Stimulated activated CD4-positive, alpha-beta T cell treated with anti-CD3 and anti-CD28 coated beads, Interleukin-4, amount 100 ng/mL, for 4 hours (primary cell): ENCODE measurements around the gene RAB1B.

Source experiments
- DNase-seq, 2 experiments: peaks; one replicate each; pipeline ENCODE4 v3.0.0-alpha.2; 2020

The RAB1B gene

DNA sequence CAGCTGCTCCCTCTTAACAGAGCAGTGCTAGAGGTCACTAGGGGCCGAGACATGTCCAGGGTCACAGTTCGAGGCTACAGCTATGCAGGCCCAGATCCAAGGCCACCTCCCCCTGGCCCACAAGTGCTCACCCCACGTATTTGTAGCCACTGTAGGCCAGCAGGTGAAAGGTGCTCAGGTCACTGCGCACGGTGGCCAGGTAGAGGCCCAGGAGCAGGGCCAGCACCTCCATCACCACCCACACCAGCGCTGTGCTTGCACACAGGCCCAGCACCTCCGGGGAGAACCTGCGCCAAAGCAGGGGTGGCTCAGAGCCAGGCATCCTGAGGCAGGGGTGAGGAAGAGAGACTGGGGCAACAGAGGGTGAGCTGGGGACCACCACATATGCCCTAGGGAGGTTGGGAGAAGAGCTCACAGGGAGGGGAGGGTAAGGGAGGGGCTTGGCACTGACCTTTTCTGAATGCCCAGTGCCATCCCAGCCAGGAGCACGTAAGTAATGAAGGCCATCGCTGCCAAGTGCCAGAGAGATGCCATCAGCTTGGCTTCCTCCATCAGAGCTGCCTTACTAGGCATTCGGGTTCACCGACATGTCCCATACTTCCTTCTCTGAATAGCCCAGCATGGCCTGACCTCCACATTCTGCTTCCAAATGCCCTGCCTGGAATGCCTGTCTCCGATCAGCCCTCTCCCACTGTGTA is 17.0 kb downstream of the RAB1B start:
- no peak for DNase-seq

DNA sequence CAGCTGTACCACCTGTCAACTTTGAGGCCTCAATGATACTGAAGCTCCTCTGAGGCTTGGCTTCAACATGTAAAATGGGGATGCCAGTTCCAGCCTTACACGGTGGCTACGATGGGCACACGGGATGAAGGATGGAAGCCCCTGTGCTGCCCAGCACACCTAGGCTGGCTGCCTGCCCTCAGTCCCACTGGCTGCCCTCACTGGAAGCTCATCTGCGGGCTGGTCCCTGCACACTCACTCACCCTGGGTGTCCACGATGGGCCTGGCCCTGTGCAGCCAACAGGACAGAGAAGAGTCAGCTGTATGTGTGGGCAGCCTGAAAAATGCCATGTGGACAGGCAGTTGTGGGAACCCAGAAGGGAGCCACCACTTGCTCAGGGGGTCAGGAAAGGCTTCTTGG is 18.3 kb downstream of the RAB1B start:
- no peak for DNase-seq

DNA sequence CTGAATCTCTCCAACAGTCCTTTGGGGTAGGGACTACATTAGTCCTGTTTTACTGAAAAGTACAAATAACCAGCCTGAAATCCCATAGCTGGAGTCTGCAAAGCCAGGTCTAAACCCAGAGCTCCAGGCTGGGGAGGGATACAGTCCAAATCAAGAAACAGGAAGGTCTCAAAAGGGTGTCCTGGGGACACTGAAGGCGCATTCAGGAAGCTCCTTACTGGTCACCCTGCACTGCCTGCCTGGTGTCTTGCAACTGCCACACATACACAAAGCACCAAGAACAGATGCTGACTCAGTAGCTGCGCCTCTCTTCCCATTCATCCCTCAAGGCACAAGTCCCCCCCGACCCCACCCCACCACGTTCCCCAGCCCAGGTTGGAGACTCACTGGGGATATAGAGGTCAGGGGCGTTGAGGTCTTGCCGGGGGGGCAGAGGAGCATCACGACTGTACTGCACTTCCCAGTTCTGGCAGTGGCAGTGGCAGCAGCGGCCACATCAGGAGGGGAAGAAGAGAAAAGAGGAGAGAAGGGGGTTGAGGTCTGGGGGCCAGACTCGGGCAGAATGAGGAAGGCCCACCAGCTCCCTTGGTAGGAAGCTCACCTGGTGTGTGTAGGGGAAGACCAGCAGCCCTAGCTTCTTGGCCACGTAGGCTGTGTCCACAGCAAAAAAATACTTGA is 18.9 kb downstream of the RAB1B start:
- DNase-seq = no peak

DNA sequence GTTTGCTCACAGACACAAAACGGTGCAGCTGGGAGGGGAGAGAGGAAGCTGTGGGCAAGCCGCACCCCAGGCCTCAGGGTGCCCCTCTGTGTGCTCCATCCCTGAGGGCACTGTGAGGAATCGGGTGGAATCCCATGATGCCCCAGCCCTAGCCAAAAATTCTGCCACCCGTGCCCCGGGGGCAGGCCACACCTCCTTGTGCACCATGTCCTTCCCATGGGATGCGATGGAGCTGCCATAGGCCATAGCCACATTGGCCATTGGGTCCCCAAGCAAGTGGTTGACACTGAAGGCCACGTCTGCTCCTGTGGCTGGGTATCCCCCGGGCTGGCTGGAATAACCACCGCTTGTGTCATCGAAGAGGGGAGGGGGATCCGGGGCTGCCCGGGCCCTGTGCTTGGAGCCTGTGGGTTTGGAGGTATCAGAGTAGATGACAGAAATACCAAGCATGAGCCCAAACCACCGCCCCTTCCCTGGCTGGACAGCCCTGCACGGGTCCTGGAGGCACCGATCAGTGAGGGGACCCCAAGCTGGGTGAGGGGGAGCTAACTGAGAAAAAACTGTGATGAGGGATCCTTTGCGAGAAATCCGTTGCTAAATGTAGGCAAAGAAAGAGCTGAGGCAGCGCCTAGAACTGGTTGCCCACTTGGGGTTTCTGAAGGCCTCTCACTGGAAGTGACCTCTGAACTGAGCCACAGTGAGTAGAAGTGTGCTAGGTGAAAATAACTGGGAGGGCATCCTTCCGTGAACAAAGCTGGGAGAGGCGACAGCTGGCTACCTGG is 19.6 kb downstream of the RAB1B start:
- DNase-seq = no peak

DNA sequence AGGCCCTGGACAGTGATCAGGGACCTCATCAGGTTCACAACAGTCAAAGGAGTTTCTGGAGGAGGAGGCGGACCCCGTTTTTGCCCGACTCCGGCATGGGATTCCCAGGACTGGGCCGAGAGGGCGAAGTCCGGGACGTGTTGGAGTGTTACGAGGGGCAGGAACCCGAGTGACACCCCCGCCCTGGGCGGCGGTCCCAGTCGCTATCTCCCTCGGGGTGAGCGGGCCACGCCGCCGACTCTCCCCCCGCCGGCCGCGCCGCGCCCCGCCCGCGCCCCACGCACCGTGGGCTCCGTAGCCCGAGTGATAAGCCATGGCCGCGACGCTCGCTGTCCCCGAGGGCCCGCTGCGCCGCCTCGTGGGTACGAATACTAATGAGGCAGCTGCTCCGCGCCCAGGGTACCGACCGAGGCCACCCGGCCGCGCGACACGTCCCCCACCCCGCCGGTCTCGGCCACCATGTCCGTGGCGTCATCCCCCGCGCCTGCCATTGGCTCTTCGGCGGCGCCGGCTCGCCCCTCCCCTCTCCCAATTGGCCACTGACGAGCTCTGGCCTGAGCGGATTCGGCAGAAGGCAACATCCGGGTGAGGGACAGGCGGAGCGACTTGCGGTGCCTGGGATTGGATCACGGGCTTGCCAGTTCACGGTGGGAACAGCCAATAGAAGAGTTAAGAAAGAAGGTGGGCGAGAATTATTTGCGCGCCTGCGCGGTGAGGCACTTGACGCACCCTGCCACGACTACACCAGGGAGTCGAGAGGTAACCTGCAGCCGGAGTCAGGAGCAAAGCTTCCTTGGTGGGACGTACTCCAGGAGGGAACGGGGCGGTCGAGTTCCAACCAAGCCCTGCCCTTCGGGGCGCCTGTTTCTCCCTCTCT is 20.5 kb downstream of the RAB1B start, which contains the start of gene YIF1A:
Gene YIF1A (minus strand): TSS at position 473 of the 877 bp plus-strand sequence. CDS start 158 bp downstream, at position 315.
- peak; percentile 95 to 99 for DNase-seq

DNA sequence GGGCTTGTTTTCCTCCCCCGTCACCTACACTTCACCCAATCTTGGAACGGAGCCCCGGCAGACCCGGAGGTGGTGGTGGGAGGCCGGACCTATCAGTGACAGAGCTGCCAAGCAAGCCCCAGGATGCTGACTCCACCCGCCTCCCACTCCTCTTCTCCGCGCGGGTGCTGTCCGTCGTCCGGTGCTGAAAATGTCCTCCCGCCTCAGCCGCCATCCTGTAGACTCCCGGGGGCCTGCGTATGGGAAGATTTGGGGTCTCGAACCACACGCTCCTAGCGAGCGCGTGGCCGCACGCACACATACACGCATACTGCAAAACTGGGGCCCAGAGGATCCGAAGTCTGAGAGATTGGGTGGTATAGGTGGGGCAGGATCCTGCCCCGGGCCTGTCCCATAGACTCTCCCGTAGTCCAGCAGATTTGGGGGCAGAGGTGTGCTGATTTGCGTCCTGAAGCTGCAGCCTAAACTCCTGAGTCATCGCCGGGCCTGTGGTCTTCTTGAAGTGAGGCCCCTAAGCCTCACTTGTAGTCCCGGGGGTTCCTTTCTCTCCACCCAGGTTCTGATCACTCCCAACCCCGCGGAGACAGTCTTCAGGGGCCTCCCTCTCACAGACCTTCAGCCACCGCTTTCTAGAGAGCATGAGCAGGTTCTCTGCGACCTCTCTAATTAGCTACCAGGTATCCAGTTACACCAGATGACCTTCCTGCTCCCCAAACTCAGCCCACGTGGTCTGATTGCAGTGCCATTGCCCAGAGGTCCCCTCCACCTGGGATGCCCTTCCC is 21.3 kb downstream of the RAB1B start:
- DNase-seq = peak; percentile 79 to 81

DNA sequence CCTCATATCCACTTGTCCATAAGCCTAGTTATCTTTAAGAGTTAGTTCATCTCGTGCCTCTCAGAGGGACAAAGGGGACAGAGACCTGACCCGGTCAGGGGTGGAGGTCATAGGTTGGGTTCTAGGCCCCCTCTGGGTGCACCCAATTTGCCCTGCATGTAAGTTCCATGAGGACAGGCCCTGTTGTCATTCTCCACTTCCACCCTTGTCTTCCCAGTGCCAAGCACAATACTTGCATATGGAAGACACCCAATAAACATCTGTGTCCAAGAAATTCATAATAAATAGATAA is 21.8 kb downstream of the RAB1B start:
- DNase-seq = no peak

DNA sequence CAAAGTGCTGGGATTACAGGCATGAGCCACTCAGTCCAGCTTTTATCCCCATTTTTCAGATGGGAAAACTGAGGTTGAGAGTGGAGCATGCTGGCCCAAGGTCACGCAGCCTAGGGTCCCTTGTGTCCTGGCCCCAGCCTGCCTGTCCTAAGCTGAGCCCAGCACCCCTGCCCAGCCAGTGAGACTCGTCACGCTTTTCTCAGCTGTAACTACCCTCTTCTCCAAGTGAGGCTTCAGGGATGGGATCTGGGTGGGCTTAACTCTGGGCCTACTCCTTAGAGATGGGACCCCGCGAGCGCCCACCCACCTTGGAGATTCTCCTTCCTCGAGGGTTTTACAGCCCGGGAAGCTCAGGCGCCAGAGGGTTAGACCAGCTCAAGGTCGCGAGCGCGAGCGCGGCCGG is 22.9 kb downstream of the RAB1B start:
- no peak for DNase-seq

DNA sequence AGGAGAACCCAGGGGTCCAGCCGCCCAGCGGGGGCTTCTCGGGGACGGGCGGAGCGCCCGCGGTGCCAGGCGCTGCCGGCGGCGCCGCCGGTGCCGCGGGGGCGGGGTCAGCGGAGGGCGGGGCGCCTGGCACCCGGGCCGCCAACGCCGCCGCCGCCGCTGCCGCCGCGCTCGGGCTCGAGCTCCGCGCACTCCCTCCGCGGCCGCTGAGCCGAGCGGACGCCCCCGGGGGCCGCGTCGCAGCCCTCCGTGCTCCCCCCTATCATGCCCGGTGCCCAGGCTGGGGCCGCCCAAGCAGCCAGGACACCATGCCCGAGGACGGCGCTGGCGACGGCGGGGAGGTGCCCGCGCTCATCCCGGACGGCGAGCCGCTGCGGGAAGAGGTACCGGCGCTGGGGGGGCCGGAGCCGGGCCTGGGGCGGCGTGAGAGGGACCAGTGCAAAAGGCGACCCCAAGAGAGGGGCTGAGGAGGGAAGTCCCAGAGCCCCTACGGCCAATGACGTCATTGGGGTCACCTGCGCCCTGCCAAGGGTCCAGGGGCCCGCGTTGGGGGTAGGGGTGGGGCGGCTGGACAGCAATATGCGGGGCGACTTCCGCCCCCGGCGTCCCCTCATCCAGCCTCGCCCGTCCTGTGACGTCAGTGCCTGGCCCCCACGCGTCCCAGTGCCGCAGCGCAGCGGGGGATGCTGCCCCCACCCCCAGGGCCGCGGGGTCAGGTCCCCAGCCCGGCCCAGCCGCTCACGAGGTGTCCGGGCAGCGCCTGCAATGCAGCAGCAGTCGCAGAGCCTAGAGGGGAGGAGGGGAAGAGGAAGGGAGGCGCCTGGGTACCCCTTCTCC is 23.5 kb downstream of the RAB1B start, which contains the start of gene TMEM151A:
Gene TMEM151A (plus strand): TSS at position 189 of the 837 bp plus-strand sequence. CDS start 120 bp downstream, at position 309.
- DNase-seq = peak in 1 of 2 experiments; percentile 49

DNA sequence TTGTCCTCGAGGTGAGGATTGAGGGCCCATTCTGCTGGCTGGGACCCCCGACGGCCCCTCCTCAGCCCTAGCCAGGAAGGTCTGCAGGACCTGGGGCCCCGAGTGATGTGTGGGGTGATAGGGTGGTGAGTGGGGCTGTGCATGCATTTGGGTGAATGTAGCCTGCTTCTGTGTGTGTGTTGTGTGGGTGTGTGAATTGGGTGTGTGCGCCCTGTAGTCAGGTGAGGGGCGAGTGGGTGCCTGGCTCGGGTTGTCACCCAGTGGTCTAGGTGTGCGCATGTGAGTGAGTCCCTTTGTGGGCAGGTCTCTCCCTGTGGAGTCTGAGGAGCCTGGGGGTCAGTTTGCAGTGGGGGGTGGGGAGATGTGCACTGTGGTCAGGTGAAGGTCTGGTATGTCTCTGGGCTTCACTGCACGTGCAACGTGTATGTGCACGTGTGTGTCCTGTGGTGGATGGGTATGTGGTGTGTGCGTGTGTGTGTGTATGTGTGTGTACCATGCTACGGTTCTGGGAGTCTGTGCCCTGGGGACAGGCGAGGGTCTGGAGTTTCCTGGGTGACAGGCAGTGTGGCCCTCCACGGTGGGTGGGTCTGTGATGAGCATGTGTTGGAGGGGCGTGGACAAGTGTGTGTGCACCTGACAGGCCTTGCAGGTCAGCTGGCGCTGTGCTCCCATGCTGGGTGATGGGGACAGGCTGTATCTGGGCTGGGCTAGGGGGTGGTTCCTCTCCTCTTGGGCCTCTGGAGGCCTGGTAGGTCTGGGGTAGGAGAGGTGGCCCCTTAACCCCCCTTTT is 24.3 kb downstream of the RAB1B start:
- DNase-seq = no peak

DNA sequence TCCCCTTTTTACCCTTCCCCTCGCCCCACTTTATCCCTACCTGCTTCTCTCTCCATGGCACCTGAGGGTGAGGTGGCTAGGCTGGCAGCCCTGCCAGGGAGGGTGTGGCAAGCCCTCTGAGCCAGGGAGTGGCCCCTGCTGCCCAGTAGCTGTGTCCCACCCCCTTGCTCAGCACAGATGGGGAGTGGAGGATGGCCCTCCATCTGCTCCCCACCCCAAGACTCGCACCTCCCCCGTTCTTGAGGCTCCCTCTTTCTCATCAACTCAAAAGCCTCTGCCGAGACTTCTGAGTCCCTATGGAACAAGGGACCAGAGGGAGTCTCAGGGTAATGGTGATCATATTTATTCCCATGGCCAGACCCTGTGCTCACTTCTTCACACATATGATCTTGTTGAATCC is 24.9 kb downstream of the RAB1B start:
- no peak for DNase-seq

DNA sequence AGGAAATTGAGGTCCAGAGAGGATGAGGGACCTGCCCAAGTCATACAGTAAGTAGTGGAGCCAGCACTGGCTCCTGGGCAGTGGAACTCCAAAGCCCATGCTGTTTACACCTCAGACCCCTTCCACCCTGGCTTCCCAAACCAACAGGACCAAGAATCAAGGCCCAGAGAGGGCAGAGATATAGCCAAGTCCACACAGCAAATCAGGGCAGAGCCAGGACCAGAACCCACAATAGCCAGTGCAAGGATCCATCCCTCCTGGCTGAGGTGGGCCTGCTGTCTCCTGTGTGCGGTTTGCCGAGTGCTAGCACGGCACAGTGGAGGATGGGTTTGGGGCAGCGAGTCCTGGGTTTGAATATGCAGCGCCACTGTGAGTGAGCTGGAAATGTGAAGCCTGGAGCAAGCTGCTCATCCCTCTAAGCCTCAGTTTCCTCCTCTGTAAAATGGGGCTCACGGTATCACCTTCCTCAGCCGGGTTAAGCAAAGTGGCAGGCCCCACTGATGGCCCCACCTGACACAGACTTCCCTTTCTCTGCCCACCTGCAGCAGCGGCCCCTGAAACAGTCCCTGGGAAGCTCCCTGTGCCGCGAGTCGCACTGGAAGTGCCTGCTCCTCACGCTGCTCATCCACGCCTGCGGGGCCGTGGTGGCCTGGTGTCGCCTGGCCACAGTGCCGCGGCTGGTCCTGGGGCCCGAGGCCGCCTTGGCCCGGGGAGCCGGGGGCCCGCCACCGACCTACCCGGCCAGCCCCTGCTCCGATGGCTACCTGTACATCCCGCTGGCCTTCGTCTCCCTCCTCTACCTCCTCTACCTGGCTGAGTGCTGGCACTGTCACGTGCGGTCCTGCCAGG is 25.6 kb downstream of the RAB1B start:
- no peak for DNase-seq

DNA sequence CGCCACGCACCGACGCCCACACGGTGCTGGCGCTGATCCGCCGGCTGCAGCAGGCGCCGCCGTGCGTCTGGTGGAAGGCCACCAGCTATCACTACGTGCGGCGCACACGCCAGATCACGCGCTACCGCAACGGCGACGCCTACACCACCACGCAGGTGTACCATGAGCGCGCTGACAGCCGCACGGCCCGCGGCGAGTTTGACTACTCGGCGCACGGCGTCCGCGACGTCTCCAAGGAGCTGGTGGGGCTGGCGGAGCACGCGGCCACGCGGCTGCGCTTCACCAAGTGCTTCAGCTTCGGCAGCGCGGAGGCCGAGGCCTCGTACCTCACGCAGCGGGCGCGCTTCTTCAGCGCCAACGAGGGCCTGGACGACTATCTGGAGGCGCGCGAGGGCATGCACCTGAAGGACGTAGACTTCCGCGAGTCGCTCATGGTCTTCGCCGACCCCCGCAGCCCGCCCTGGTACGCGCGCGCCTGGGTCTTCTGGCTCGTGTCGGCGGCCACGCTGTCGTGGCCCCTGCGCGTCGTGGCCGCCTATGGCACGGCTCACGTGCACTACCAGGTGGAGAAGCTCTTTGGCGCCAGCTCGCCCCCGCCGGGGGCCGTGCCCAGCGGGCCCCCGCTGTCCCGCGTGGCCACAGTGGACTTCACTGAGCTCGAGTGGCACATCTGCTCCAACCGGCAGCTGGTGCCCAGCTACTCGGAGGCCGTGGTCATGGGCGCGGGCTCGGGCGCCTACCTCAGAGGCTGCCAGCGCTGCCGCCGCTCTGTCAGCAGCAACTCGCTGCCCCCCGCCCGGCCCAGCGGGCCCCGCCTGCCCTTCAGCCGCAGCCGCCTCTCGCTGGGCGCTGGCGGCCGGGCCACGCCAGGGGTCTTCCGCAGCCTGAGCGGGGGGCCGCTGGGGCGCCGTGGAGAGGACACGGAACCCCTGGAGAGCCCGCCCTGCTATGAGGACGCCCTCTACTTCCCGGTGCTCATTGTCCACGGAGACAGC is 26.5 kb downstream of the RAB1B start:
- no peak for DNase-seq

DNA sequence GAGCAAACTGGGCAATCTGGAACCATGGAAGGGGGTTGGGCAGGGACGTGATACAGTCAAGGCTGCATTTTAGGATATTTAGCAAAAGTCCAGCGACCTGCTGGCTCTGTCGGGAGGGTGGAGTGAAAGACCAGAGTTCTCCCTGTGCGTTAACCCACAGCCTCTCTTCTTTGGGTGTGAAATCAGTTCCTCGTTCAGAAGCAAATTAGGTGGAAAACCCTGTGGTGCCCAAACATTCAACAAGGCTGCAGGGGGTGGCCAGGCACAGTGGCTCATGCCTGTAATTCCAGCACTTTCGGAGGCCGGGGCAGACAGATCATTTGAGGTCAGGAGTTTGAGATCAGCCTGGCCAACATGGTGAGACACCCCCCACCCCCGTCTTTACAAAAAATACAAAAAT is 29.2 kb downstream of the RAB1B start:
- DNase-seq = no peak

DNA sequence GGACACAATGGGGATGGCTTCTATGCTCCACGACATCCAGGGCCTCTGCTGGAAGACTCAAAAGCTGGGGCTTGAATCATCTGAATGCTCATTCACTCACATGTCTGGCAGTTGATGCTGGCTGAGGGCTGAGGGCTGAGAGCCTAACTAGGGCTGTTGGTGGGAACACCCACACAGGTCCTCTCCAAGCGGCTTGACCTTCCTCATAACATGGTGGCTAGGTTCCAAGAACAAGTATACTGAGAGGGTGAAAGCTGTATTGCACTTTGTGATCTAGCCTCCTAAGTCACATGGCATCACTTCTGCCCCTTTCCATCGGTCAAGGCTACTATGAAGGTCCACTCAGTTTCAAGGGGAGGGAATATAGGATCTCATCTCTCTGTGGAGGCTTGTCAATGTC is 30.7 kb downstream of the RAB1B start:
- no peak for DNase-seq

DNA sequence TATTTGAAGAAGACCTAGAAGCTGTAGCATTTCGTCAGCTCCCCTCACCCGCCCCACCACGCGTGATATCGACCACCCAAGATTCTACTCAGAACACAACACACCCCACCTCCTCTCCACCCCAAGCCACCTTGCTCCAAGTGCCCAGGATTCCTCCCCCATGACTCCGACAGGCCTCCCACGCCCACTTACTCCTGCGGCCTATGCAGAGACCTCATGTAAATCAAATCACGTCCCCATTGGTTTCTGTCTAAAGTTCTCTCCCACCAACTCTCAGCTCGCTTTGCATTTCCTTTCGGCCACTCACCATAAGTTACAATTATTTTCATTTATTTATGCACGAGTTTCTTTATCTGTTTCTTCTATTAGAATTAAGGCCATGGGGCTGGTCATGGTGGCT is 34.2 kb downstream of the RAB1B start:
- DNase-seq = no peak

DNA sequence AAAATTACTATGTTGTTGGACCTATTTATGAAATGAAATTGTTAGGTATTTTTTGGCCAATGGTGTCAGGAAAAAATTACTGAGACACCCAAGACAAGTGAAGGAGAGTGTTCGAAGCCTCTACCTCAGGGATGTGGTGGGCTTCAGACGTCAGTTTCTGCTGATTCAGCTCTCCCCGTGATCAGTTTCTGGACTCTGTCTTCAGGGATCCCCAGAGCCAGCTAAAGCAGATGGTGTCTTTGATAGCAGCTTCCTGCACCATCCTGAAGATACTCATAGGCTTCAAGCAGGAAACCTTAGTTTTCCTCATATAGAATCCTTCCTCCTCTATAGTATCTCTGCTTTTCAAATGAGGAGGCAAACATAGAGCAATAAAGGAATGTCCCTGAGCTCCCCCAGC is 41.0 kb downstream of the RAB1B start:
- no peak for DNase-seq

DNA sequence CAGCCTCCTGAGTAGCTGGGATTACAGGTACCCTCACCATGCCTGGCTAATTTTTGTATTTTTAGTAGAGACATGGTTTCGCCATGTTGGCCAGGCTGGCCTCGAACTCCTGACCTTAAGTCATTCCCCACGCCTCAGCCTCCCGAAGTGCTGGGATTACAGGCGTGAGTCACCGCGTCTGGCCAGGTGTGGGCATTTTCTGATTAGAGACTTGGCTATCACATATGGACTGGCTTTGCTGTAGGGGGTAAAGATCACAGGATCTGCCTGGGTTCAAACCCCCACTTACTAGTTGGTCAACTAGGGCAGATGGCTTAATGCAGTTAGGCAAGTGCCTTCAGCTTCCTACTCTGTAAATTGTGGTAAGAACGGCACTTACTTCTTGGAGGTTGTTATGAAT is 41.9 kb downstream of the RAB1B start:
- DNase-seq = no peak
